GM23338 (cell line): Measurements from ENCODE around the gene BTBD19. TPM values are rescaled to one million over a fixed set of nuclear protein-coding genes. Genes with fewer than 3 reads are reported as not detected.
"Not testable (repeated sequence)": the region's sequence is repeated elsewhere in the genome, so short reads cannot be mapped to it uniquely, and the experiment has no call there.

Experiments used
- ATAC-seq: fragments of 200-7000 bp; cut with Tn5 transposase; 3 replicates; pipeline ENCODE4 v1.9.1; 2020
- DNase-seq: peaks from one replicate; pipeline ENCODE4 v3.0.0-alpha.2; 2015; ENCODE audit warnings: low spot score
- H2AFZ ChIP-seq: fragments of 200-600 bp; sonication (generic); 2 replicates; pipeline ENCODE4 v1.8.0; 2016; ENCODE audit warnings: antibody characterized with exemption, mild to moderate bottlenecking, moderate library complexity
- H3F3A ChIP-seq: fragments of 200-600 bp; sonication (generic); replicated peaks from 2 replicates; pipeline ENCODE4 v1.8.0; 2017; ENCODE audit warnings: antibody characterized with exemption, mixed run types, low read depth
- H3K27ac ChIP-seq: fragments of 200-600 bp; sonication (generic); 2 replicates; pipeline ENCODE4 v1.6.1; 2016; ENCODE audit warnings: low read depth
- H3K27me3 ChIP-seq: fragments of 200-600 bp; sonication (generic); 2 replicates; pipeline ENCODE4 v1.8.0; 2016; ENCODE audit warnings: mild to moderate bottlenecking, mixed run types, moderate library complexity; ENCODE audit not compliant: insufficient read depth
- H3K36me3 ChIP-seq: fragments of 200-600 bp; sonication (generic); 2 replicates; pipeline ENCODE4 v1.8.0; 2016; ENCODE audit warnings: mild to moderate bottlenecking; ENCODE audit not compliant: insufficient read depth
- H3K4me1 ChIP-seq: fragments of 200-600 bp; sonication (generic); 2 replicates; pipeline ENCODE4 v1.8.0; 2016; ENCODE audit warnings: mild to moderate bottlenecking, moderate library complexity; ENCODE audit not compliant: insufficient read depth
- H3K4me2 ChIP-seq: fragments of 200-600 bp; sonication (generic); 2 replicates; pipeline ENCODE4 v1.7.1; 2017; ENCODE audit warnings: mixed run types
- H3K4me3 ChIP-seq: fragments of 200-600 bp; sonication (generic); 2 replicates; pipeline ENCODE4 v1.6.1; 2016; ENCODE audit warnings: mixed run types
- H3K79me2 ChIP-seq: fragments of 200-600 bp; sonication (generic); replicated peaks from 2 replicates; pipeline ENCODE4 v1.8.0; 2017; ENCODE audit warnings: mild to moderate bottlenecking; ENCODE audit not compliant: insufficient read depth
- H3K9me2 ChIP-seq: fragments of 200-600 bp; sonication (generic); 2 replicates; pipeline ENCODE4 v1.8.0; 2017; ENCODE audit not compliant: insufficient read depth
- H4K20me1 ChIP-seq: fragments of 200-600 bp; sonication (generic); replicated peaks from 2 replicates; pipeline ENCODE4 v1.8.0; 2017; ENCODE audit warnings: mild to moderate bottlenecking; ENCODE audit not compliant: insufficient read depth
- H3K27ac Mint-ChIP-seq: 2 replicates; pipeline ENCODE4 v1.8.0; 2020; ENCODE audit warnings: inconsistent platforms, mild to moderate bottlenecking, moderate library complexity, mixed read lengths
- H3K27me3 Mint-ChIP-seq: 3 replicates; pipeline ENCODE4 v1.8.0; 2022; ENCODE audit warnings: low read depth, mild to moderate bottlenecking, moderate library complexity, mixed read lengths, inconsistent platforms; ENCODE audit not compliant: insufficient read depth, poor library complexity
- H3K36me3 Mint-ChIP-seq: 3 replicates; pipeline ENCODE4 v1.8.0; 2021; ENCODE audit warnings: low read depth, mild to moderate bottlenecking, inconsistent platforms, moderate library complexity, mixed read lengths
- H3K4me1 Mint-ChIP-seq: 3 replicates; pipeline ENCODE4 v1.8.0; 2020; ENCODE audit warnings: mild to moderate bottlenecking, inconsistent platforms, mixed read lengths
- H3K4me3 Mint-ChIP-seq: 3 replicates; pipeline ENCODE4 v1.8.0; 2021; ENCODE audit warnings: moderate library complexity, mild to moderate bottlenecking, inconsistent platforms, mixed read lengths
- H3K9me3 Mint-ChIP-seq: 3 replicates; pipeline ENCODE4 v1.8.0; 2020; ENCODE audit warnings: moderate library complexity, mild to moderate bottlenecking, inconsistent platforms, mixed read lengths
- EZH2 ChIP-seq: fragments of 200-600 bp; sonication (generic); IDR thresholded peaks from one replicate; pipeline ENCODE4 v1.8.0; 2017; ENCODE audit warnings: antibody characterized with exemption, mild to moderate bottlenecking, low read depth; ENCODE audit not compliant: unreplicated experiment
- EZH2phosphoT487 ChIP-seq: fragments of 200-600 bp; sonication (generic); IDR thresholded peaks from one replicate; pipeline ENCODE4 v1.8.1; 2018; ENCODE audit warnings: antibody characterized with exemption; ENCODE audit not compliant: unreplicated experiment
- POLR2AphosphoS5 ChIP-seq: IDR thresholded peaks from 2 replicates; pipeline ENCODE4 v1.6.1; 2016; ENCODE audit warnings: antibody characterized with exemption, low read depth
- ZNF114 ChIP-seq: fragments of 250-450 bp; sonication (Bioruptor Pico); IDR thresholded peaks from 2 replicates; pipeline ENCODE4 v1.5.0; 2020; ENCODE audit warnings: mild to moderate bottlenecking, moderate library complexity
- ZNF331 ChIP-seq: fragments of 250-450 bp; sonication (Bioruptor Pico); IDR thresholded peaks from 2 replicates; pipeline ENCODE4 v1.5.0; 2020; ENCODE audit warnings: low read depth, mild to moderate bottlenecking, moderate library complexity
- polyA plus RNA-seq: library from polyadenylated mRNA; unstranded; fragments of >200 nt; fragmentation: Nextera tagmentation; extraction: Ambion mirVana; gene quantifications from 2 replicates; pipeline ENCODE4 v1.2.1, GENCODE V29; 2016
- total RNA-seq: library from RNA; depleted of rRNA; stranded (reverse); fragments of >200 nt; shearing (Covaris generic); gene quantifications from 2 replicates; pipeline ENCODE4 v1.2.3, GENCODE V29; 2014
- TF ChIP-seq, protein P1 (sequence below): IDR thresholded peaks from one replicate; pipeline ENCODE4 v1.6.1; 2018; ENCODE audit warnings: antibody characterized with exemption; ENCODE audit not compliant: unreplicated experiment

Gene BTBD19
- total and polyA plus RNA-seq, 2 experiments from 2014 or later: 0.37 to 0.66 TPM

DNA sequence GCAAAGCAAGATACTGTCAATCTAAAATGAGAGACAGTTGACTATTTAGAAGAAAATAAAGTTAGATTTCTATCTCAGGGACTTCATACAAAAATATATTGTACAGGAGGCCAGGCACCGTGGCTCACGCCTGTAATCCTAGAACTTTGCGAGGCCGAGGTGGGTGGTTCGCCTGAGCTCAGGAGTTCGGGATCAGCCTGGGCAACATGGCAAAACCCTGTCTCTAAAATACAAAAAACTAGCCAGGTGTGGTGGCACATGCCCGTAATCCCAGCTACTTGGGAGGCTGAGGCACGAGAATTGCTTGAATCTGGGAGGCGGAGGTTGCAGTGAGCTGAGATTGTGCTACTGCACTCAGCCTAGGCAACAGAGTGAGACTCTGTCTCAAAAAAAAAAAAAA is 7.6 kb downstream of the BTBD19 start:
- peaks cover 16% of the 10 kb centered on the region for H3K4me1 ChIP-seq
- H4K20me1 ChIP-seq, DNase-seq, H3K27ac ChIP-seq, H3K79me2 ChIP-seq, H3K36me3 ChIP-seq, ATAC-seq, H3K36me3 Mint-ChIP-seq, H2AFZ ChIP-seq, H3K4me3 Mint-ChIP-seq, H3K4me3 ChIP-seq, H3K9me2 ChIP-seq, H3K27ac Mint-ChIP-seq, H3K4me2 ChIP-seq, H3K9me3 Mint-ChIP-seq: not testable (repeated sequence)
- peaks cover 10% of the 10 kb centered on the region; the same call in 1 of the 2 replicates for H3F3A ChIP-seq
- peaks cover 11% of the 10 kb centered on the region for H3K27me3 ChIP-seq
- peaks cover 22% of the 10 kb centered on the region for H3K4me1 Mint-ChIP-seq
- H3K27me3 Mint-ChIP-seq: peaks cover 26% of the 10 kb centered on the region

DNA sequence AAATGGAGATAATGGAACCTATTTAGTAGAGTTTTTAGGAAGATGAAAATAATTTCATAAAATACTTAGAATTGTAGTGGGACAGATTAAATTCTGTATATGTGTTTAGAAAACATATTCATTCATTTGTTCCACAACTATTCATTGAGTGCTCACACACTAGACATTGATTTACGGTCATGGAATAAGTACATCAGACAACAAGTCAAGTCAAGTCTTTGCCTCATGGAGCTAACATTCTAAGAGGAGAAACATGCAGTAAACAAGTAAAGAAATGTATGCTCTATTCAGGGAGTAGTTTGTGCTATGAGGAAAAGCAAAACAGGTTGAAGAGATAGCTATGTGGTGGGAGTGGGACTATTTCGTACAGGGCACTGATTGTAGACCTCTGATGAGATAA is 9.0 kb downstream of the BTBD19 start:
- H3K27ac Mint-ChIP-seq: no peak overlapping the region
- Histone ChIP-seq H3K36me3 (no peaks in the 10 kb centered on the region), H3K9me2 (no peaks in the 10 kb centered on the region), H3K4me3 (no peak overlapping the region), H3F3A (peaks cover 13% of the 10 kb centered on the region; the same call in 1 of the 2 replicates), H3K4me1 (peaks cover 16% of the 10 kb centered on the region), H4K20me1 (no peaks in the 10 kb centered on the region), H3K79me2 (no peaks in the 10 kb centered on the region), H3K27ac (no peak overlapping the region), H3K4me2 (no peak overlapping the region), H2AFZ (no peak overlapping the region), H3K27me3 (peaks cover 7% of the 10 kb centered on the region)
- peaks cover 4% of the 10 kb centered on the region; the same call in 2 of the 3 replicates for H3K9me3 Mint-ChIP-seq
- TF ChIP-seq EZH2: no peak
- no peak for TF ChIP-seq EZH2phosphoT487
- no peak for TF ChIP-seq POLR2AphosphoS5
- DNase-seq: no peak
- peaks cover 3% of the 10 kb centered on the region; the same call in 1 of the 3 replicates for H3K36me3 Mint-ChIP-seq
- peaks cover 25% of the 10 kb centered on the region for H3K4me1 Mint-ChIP-seq
- H3K27me3 Mint-ChIP-seq: peaks cover 23% of the 10 kb centered on the region
- no peak overlapping the region for H3K4me3 Mint-ChIP-seq
- no peak for ATAC-seq

DNA sequence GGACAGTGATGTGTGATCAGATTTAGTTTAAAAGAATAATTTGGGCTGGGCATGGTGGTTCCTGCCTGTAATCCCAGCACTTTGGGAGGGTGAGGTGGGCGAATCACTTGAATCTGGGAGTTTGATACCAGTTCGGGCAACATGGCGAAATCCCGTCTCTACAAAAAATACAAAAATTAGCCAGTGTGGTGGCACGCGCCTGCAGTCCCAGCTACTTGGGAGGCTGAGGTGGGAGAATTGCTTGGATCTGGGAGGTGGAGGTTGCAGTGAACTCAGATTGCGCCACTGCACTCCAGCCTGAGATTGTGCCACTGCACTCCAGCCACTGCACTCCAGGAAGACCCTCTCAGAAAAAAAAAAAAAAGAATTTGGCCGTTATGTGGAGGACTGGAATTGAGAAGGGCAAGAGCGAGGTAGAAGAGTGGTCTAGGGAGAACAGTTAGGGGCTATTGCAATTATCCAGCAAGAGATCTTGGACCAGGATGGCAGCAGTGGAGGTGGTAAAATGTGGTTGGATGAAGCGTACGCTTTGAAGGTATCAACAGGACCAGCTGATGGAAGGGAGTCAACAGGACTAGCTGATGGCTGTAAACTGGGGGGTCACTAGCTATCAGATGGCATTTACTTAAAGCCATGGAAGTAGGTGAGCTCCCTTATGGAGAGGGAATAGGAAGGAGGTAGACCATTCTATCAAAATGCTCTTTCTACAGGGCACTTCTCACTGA is 9.6 kb downstream of the BTBD19 start:
- H3K36me3 Mint-ChIP-seq: peaks cover 3% of the 10 kb centered on the region; the same call in 1 of the 3 replicates
- Histone ChIP-seq H3K27ac (no peak overlapping the region), H2AFZ (no peak overlapping the region), H3F3A (peaks cover 13% of the 10 kb centered on the region; the same call in 1 of the 2 replicates), H3K9me2 (no peaks in the 10 kb centered on the region), H4K20me1 (no peaks in the 10 kb centered on the region), H3K4me3 (no peak overlapping the region), H3K27me3 (peaks cover 2% of the 10 kb centered on the region), H3K36me3 (no peaks in the 10 kb centered on the region), H3K79me2 (no peaks in the 10 kb centered on the region), H3K4me1 (peaks cover 16% of the 10 kb centered on the region), H3K4me2 (no peak overlapping the region)
- H3K4me3 Mint-ChIP-seq: no peak overlapping the region
- H3K27me3 Mint-ChIP-seq: peaks cover 19% of the 10 kb centered on the region
- peaks cover 4% of the 10 kb centered on the region; the same call in 2 of the 3 replicates for H3K9me3 Mint-ChIP-seq
- no peak for DNase-seq
- peaks cover 23% of the 10 kb centered on the region for H3K4me1 Mint-ChIP-seq
- TF ChIP-seq, protein P1, sequence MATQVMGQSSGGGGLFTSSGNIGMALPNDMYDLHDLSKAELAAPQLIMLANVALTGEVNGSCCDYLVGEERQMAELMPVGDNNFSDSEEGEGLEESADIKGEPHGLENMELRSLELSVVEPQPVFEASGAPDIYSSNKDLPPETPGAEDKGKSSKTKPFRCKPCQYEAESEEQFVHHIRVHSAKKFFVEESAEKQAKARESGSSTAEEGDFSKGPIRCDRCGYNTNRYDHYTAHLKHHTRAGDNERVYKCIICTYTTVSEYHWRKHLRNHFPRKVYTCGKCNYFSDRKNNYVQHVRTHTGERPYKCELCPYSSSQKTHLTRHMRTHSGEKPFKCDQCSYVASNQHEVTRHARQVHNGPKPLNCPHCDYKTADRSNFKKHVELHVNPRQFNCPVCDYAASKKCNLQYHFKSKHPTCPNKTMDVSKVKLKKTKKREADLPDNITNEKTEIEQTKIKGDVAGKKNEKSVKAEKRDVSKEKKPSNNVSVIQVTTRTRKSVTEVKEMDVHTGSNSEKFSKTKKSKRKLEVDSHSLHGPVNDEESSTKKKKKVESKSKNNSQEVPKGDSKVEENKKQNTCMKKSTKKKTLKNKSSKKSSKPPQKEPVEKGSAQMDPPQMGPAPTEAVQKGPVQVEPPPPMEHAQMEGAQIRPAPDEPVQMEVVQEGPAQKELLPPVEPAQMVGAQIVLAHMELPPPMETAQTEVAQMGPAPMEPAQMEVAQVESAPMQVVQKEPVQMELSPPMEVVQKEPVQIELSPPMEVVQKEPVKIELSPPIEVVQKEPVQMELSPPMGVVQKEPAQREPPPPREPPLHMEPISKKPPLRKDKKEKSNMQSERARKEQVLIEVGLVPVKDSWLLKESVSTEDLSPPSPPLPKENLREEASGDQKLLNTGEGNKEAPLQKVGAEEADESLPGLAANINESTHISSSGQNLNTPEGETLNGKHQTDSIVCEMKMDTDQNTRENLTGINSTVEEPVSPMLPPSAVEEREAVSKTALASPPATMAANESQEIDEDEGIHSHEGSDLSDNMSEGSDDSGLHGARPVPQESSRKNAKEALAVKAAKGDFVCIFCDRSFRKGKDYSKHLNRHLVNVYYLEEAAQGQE: no peak
- TF ChIP-seq ZNF331 (CRISPR knock-in tag) (no peak), ZNF114 (CRISPR knock-in tag) (no peak)
- no peak for ATAC-seq
- H3K27ac Mint-ChIP-seq: no peak overlapping the region
